GM23338 (cell line): ENCODE results near the gene PHLDB2. TPM values are rescaled to one million over a fixed set of nuclear protein-coding genes. Genes with fewer than 3 reads are reported as not detected.

Source experiments
- ATAC-seq: fragments of 200-7000 bp; cut with Tn5 transposase; 3 replicates; pipeline ENCODE4 v1.9.1; 2020
- DNase-seq: peaks from one replicate; pipeline ENCODE4 v3.0.0-alpha.2; 2015; ENCODE audit warnings: low spot score
- H2AFZ ChIP-seq: fragments of 200-600 bp; sonication (generic); 2 replicates; pipeline ENCODE4 v1.8.0; 2016; ENCODE audit warnings: antibody characterized with exemption, mild to moderate bottlenecking, moderate library complexity
- H3F3A ChIP-seq: fragments of 200-600 bp; sonication (generic); replicated peaks from 2 replicates; pipeline ENCODE4 v1.8.0; 2017; ENCODE audit warnings: antibody characterized with exemption, mixed run types, low read depth
- H3K27ac ChIP-seq: fragments of 200-600 bp; sonication (generic); 2 replicates; pipeline ENCODE4 v1.6.1; 2016; ENCODE audit warnings: low read depth
- H3K27me3 ChIP-seq: fragments of 200-600 bp; sonication (generic); 2 replicates; pipeline ENCODE4 v1.8.0; 2016; ENCODE audit warnings: mild to moderate bottlenecking, mixed run types, moderate library complexity; ENCODE audit not compliant: insufficient read depth
- H3K36me3 ChIP-seq: fragments of 200-600 bp; sonication (generic); 2 replicates; pipeline ENCODE4 v1.8.0; 2016; ENCODE audit warnings: mild to moderate bottlenecking; ENCODE audit not compliant: insufficient read depth
- H3K4me1 ChIP-seq: fragments of 200-600 bp; sonication (generic); 2 replicates; pipeline ENCODE4 v1.8.0; 2016; ENCODE audit warnings: mild to moderate bottlenecking, moderate library complexity; ENCODE audit not compliant: insufficient read depth
- H3K4me2 ChIP-seq: fragments of 200-600 bp; sonication (generic); 2 replicates; pipeline ENCODE4 v1.7.1; 2017; ENCODE audit warnings: mixed run types
- H3K4me3 ChIP-seq: fragments of 200-600 bp; sonication (generic); 2 replicates; pipeline ENCODE4 v1.6.1; 2016; ENCODE audit warnings: mixed run types
- H3K79me2 ChIP-seq: fragments of 200-600 bp; sonication (generic); replicated peaks from 2 replicates; pipeline ENCODE4 v1.8.0; 2017; ENCODE audit warnings: mild to moderate bottlenecking; ENCODE audit not compliant: insufficient read depth
- H3K9me2 ChIP-seq: fragments of 200-600 bp; sonication (generic); 2 replicates; pipeline ENCODE4 v1.8.0; 2017; ENCODE audit not compliant: insufficient read depth
- H4K20me1 ChIP-seq: fragments of 200-600 bp; sonication (generic); replicated peaks from 2 replicates; pipeline ENCODE4 v1.8.0; 2017; ENCODE audit warnings: mild to moderate bottlenecking; ENCODE audit not compliant: insufficient read depth
- H3K27ac Mint-ChIP-seq: 2 replicates; pipeline ENCODE4 v1.8.0; 2020; ENCODE audit warnings: inconsistent platforms, mild to moderate bottlenecking, moderate library complexity, mixed read lengths
- H3K27me3 Mint-ChIP-seq: 3 replicates; pipeline ENCODE4 v1.8.0; 2022; ENCODE audit warnings: low read depth, mild to moderate bottlenecking, moderate library complexity, mixed read lengths, inconsistent platforms; ENCODE audit not compliant: insufficient read depth, poor library complexity
- H3K36me3 Mint-ChIP-seq: 3 replicates; pipeline ENCODE4 v1.8.0; 2021; ENCODE audit warnings: low read depth, mild to moderate bottlenecking, inconsistent platforms, moderate library complexity, mixed read lengths
- H3K4me1 Mint-ChIP-seq: 3 replicates; pipeline ENCODE4 v1.8.0; 2020; ENCODE audit warnings: mild to moderate bottlenecking, inconsistent platforms, mixed read lengths
- H3K4me3 Mint-ChIP-seq: 3 replicates; pipeline ENCODE4 v1.8.0; 2021; ENCODE audit warnings: moderate library complexity, mild to moderate bottlenecking, inconsistent platforms, mixed read lengths
- H3K9me3 Mint-ChIP-seq: 3 replicates; pipeline ENCODE4 v1.8.0; 2020; ENCODE audit warnings: moderate library complexity, mild to moderate bottlenecking, inconsistent platforms, mixed read lengths
- CREB1 ChIP-seq: fragments of 250-450 bp; sonication (Bioruptor Pico); IDR thresholded peaks from 2 replicates; pipeline ENCODE4 v1.5.0; 2020; ENCODE audit warnings: low read depth, mild to moderate bottlenecking, moderate library complexity
- EZH2 ChIP-seq: fragments of 200-600 bp; sonication (generic); IDR thresholded peaks from one replicate; pipeline ENCODE4 v1.8.0; 2017; ENCODE audit warnings: antibody characterized with exemption, mild to moderate bottlenecking, low read depth; ENCODE audit not compliant: unreplicated experiment
- EZH2phosphoT487 ChIP-seq: fragments of 200-600 bp; sonication (generic); IDR thresholded peaks from one replicate; pipeline ENCODE4 v1.8.1; 2018; ENCODE audit warnings: antibody characterized with exemption; ENCODE audit not compliant: unreplicated experiment
- JUNB ChIP-seq: IDR thresholded peaks from one replicate; pipeline ENCODE4 v1.6.1; 2016; ENCODE audit warnings: antibody characterized with exemption; ENCODE audit not compliant: unreplicated experiment
- NANOG ChIP-seq: IDR thresholded peaks from 2 replicates; pipeline ENCODE4 v1.6.1; 2016; ENCODE audit warnings: antibody characterized with exemption, borderline replicate concordance
- POLR2AphosphoS5 ChIP-seq: IDR thresholded peaks from 2 replicates; pipeline ENCODE4 v1.6.1; 2016; ENCODE audit warnings: antibody characterized with exemption, low read depth
- STAT1 ChIP-seq: IDR thresholded peaks from one replicate; pipeline ENCODE4 v1.6.1; 2016; ENCODE audit warnings: antibody characterized with exemption; ENCODE audit not compliant: unreplicated experiment
- ZNF114 ChIP-seq: fragments of 250-450 bp; sonication (Bioruptor Pico); IDR thresholded peaks from 2 replicates; pipeline ENCODE4 v1.5.0; 2020; ENCODE audit warnings: mild to moderate bottlenecking, moderate library complexity
- ZNF331 ChIP-seq: fragments of 250-450 bp; sonication (Bioruptor Pico); IDR thresholded peaks from 2 replicates; pipeline ENCODE4 v1.5.0; 2020; ENCODE audit warnings: low read depth, mild to moderate bottlenecking, moderate library complexity
- polyA plus RNA-seq: library from polyadenylated mRNA; unstranded; fragments of >200 nt; fragmentation: Nextera tagmentation; extraction: Ambion mirVana; gene quantifications from 2 replicates; pipeline ENCODE4 v1.2.1, GENCODE V29; 2016
- total RNA-seq: library from RNA; depleted of rRNA; stranded (reverse); fragments of >200 nt; shearing (Covaris generic); gene quantifications from 2 replicates; pipeline ENCODE4 v1.2.3, GENCODE V29; 2014
- TF ChIP-seq, protein P1 (sequence below): IDR thresholded peaks from 2 replicates; pipeline ENCODE4 v1.6.1; 2016; ENCODE audit warnings: antibody characterized with exemption
- TF ChIP-seq, protein P2 (sequence below): fragments of 250-450 bp; sonication (Bioruptor Pico); IDR thresholded peaks from 2 replicates; pipeline ENCODE4 v1.5.0; 2020; ENCODE audit warnings: mild to moderate bottlenecking, moderate library complexity
- TF ChIP-seq, protein P3 (sequence below), 2 experiments: fragments of 200-600 bp in 1 of 2; sonication (generic) in 1 of 2; conservative IDR thresholded peaks; 2 replicates each; pipeline versions ENCODE4 v1.5.1 to v1.6.1; 2016 to 2017; ENCODE audit warnings: antibody characterized with exemption in 2 of 2, low read depth in 2 of 2, mild to moderate bottlenecking in 2 of 2, moderate library complexity in 1 of 2
- TF ChIP-seq, protein P4 (sequence below): IDR thresholded peaks from one replicate; pipeline ENCODE4 v1.6.1; 2018; ENCODE audit warnings: antibody characterized with exemption; ENCODE audit not compliant: unreplicated experiment

The PHLDB2 gene
- total and polyA plus RNA-seq, 2 experiments from 2014 or later: 19.5 to 33.7 TPM

DNA sequence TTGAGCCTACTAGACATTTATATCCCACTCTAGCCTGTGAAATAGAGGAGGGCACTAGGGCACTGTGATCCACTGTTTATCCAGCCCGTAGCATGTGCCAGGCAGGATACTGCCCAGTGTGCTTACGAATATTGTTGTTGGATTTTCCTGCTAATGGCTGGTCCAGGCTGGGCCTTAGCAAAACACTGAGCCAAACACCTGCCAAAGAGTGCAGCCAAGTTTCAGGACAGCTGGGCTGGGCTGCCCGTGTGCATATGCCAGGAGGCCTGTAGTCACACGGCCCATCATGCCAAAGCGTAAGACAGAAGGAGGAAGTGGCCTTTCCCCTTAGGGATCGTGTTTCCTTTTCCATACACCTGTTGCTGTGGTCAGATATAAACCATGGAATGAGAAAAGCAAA is 65.2 kb downstream of the PHLDB2 start:
- no peaks in the 10 kb centered on the region for H3K79me2 ChIP-seq
- no peak overlapping the region; the same call in 1 of the 2 replicates for H3K27ac ChIP-seq
- Mint-ChIP-seq H3K27ac (no peak overlapping the region), H3K27me3 (peaks cover 16% of the 10 kb centered on the region), H3K4me1 (peaks cover 21% of the 10 kb centered on the region), H3K9me3 (no peaks in the 10 kb centered on the region), H3K4me3 (no peak overlapping the region), H3K36me3 (peaks cover 29% of the 10 kb centered on the region)
- peaks cover 20% of the 10 kb centered on the region; the same call in 1 of the 2 replicates for H3K4me1 ChIP-seq
- TF ChIP-seq ZNF331: no peak
- TF ChIP-seq, protein P1, sequence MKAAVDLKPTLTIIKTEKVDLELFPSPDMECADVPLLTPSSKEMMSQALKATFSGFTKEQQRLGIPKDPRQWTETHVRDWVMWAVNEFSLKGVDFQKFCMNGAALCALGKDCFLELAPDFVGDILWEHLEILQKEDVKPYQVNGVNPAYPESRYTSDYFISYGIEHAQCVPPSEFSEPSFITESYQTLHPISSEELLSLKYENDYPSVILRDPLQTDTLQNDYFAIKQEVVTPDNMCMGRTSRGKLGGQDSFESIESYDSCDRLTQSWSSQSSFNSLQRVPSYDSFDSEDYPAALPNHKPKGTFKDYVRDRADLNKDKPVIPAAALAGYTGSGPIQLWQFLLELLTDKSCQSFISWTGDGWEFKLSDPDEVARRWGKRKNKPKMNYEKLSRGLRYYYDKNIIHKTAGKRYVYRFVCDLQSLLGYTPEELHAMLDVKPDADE: no peak
- TF ChIP-seq CREB1 (CRISPR knock-in tag): no peak
- TF ChIP-seq, protein P2, sequence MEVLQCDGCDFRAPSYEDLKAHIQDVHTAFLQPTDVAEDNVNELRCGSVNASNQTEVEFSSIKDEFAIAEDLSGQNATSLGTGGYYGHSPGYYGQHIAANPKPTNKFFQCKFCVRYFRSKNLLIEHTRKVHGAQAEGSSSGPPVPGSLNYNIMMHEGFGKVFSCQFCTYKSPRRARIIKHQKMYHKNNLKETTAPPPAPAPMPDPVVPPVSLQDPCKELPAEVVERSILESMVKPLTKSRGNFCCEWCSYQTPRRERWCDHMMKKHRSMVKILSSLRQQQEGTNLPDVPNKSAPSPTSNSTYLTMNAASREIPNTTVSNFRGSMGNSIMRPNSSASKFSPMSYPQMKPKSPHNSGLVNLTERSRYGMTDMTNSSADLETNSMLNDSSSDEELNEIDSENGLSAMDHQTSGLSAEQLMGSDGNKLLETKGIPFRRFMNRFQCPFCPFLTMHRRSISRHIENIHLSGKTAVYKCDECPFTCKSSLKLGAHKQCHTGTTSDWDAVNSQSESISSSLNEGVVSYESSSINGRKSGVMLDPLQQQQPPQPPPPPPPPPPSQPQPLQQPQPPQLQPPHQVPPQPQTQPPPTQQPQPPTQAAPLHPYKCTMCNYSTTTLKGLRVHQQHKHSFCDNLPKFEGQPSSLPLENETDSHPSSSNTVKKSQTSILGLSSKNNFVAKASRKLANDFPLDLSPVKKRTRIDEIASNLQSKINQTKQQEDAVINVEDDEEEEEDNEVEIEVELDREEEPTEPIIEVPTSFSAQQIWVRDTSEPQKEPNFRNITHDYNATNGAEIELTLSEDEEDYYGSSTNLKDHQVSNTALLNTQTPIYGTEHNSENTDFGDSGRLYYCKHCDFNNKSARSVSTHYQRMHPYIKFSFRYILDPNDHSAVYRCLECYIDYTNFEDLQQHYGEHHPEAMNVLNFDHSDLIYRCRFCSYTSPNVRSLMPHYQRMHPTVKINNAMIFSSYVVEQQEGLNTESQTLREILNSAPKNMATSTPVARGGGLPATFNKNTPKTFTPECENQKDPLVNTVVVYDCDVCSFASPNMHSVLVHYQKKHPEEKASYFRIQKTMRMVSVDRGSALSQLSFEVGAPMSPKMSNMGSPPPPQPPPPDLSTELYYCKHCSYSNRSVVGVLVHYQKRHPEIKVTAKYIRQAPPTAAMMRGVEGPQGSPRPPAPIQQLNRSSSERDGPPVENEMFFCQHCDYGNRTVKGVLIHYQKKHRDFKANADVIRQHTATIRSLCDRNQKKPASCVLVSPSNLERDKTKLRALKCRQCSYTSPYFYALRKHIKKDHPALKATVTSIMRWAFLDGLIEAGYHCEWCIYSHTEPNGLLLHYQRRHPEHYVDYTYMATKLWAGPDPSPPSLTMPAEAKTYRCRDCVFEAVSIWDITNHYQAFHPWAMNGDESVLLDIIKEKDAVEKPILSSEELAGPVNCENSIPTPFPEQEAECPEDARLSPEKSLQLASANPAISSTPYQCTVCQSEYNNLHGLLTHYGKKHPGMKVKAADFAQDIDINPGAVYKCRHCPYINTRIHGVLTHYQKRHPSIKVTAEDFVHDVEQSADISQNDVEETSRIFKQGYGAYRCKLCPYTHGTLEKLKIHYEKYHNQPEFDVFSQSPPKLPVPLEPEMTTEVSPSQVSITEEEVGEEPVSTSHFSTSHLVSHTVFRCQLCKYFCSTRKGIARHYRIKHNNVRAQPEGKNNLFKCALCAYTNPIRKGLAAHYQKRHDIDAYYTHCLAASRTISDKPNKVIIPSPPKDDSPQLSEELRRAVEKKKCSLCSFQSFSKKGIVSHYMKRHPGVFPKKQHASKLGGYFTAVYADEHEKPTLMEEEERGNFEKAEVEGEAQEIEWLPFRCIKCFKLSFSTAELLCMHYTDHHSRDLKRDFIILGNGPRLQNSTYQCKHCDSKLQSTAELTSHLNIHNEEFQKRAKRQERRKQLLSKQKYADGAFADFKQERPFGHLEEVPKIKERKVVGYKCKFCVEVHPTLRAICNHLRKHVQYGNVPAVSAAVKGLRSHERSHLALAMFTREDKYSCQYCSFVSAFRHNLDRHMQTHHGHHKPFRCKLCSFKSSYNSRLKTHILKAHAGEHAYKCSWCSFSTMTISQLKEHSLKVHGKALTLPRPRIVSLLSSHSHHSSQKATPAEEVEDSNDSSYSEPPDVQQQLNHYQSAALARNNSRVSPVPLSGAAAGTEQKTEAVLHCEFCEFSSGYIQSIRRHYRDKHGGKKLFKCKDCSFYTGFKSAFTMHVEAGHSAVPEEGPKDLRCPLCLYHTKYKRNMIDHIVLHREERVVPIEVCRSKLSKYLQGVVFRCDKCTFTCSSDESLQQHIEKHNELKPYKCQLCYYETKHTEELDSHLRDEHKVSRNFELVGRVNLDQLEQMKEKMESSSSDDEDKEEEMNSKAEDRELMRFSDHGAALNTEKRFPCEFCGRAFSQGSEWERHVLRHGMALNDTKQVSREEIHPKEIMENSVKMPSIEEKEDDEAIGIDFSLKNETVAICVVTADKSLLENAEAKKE: no peak
- no peak for TF ChIP-seq EZH2phosphoT487
- TF ChIP-seq NANOG: no peak
- TF ChIP-seq, protein P3, sequence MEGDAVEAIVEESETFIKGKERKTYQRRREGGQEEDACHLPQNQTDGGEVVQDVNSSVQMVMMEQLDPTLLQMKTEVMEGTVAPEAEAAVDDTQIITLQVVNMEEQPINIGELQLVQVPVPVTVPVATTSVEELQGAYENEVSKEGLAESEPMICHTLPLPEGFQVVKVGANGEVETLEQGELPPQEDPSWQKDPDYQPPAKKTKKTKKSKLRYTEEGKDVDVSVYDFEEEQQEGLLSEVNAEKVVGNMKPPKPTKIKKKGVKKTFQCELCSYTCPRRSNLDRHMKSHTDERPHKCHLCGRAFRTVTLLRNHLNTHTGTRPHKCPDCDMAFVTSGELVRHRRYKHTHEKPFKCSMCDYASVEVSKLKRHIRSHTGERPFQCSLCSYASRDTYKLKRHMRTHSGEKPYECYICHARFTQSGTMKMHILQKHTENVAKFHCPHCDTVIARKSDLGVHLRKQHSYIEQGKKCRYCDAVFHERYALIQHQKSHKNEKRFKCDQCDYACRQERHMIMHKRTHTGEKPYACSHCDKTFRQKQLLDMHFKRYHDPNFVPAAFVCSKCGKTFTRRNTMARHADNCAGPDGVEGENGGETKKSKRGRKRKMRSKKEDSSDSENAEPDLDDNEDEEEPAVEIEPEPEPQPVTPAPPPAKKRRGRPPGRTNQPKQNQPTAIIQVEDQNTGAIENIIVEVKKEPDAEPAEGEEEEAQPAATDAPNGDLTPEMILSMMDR (conservative IDR thresholded peaks at IDR 0.05; ENCODE audit: low read depth in 2 of 2): no peak
- TF ChIP-seq STAT1: no peak
- TF ChIP-seq POLR2AphosphoS5: no peak
- no peak for TF ChIP-seq EZH2
- TF ChIP-seq, protein P4, sequence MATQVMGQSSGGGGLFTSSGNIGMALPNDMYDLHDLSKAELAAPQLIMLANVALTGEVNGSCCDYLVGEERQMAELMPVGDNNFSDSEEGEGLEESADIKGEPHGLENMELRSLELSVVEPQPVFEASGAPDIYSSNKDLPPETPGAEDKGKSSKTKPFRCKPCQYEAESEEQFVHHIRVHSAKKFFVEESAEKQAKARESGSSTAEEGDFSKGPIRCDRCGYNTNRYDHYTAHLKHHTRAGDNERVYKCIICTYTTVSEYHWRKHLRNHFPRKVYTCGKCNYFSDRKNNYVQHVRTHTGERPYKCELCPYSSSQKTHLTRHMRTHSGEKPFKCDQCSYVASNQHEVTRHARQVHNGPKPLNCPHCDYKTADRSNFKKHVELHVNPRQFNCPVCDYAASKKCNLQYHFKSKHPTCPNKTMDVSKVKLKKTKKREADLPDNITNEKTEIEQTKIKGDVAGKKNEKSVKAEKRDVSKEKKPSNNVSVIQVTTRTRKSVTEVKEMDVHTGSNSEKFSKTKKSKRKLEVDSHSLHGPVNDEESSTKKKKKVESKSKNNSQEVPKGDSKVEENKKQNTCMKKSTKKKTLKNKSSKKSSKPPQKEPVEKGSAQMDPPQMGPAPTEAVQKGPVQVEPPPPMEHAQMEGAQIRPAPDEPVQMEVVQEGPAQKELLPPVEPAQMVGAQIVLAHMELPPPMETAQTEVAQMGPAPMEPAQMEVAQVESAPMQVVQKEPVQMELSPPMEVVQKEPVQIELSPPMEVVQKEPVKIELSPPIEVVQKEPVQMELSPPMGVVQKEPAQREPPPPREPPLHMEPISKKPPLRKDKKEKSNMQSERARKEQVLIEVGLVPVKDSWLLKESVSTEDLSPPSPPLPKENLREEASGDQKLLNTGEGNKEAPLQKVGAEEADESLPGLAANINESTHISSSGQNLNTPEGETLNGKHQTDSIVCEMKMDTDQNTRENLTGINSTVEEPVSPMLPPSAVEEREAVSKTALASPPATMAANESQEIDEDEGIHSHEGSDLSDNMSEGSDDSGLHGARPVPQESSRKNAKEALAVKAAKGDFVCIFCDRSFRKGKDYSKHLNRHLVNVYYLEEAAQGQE: no peak
- TF ChIP-seq JUNB: no peak
- no peak for TF ChIP-seq ZNF114 (CRISPR knock-in tag)
- H3K36me3 ChIP-seq: no peaks in the 10 kb centered on the region; the same call in 1 of the 2 replicates
- H3K4me3 ChIP-seq: no peak overlapping the region
- no peaks in the 10 kb centered on the region for H3F3A ChIP-seq
- ATAC-seq: no peak
- no peaks in the 10 kb centered on the region for H3K9me2 ChIP-seq
- DNase-seq: no peak
- H4K20me1 ChIP-seq: no peaks in the 10 kb centered on the region
- H3K27me3 ChIP-seq: peaks cover 19% of the 10 kb centered on the region
- H2AFZ ChIP-seq: no peak overlapping the region
- no peak overlapping the region for H3K4me2 ChIP-seq
